ENCODE results near the gene NCKAP5.

The NCKAP5 gene

DNA sequence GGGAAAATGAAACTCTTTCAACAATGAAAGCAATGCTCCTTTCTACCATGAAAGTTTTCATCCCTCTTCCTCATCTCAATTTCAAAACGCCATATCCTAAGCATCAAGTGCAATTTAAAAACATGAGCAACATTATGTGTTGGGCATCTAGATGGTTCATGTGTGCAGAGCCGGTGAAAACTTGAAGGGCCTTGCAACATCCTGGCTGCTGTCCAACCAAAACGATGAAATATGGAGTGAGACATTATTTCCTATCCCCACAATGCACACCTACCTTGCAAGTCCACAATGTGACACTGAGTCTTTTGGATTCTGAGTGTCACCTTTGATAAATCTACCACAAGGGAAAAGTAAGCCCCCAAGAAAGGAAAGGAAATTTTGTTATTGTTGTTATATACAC is 110.0 kb downstream of the NCKAP5 start:
- no peak overlapping the region for H3K18ac ChIP-seq (ENCODE audit: low read length)
- no peak for DNase-seq
- no peak overlapping the region for H4K91ac ChIP-seq (ENCODE audit: low read depth, low read length)
- no peak overlapping the region for H4K12ac ChIP-seq (ENCODE audit: low read depth, low read length)
- H3K14ac ChIP-seq (ENCODE audit: low read length), result no peak overlapping the region
- no peak overlapping the region for H2AFZ ChIP-seq (ENCODE audit: insufficient read depth, low read length, poor library complexity)
- H3K79me2 ChIP-seq (ENCODE audit: control insufficient read depth, insufficient read depth, low read length, poor library complexity), result no peaks in the 10 kb centered on the region
- H2BK12ac ChIP-seq (ENCODE audit: low read length), result no peak overlapping the region
- H3K9me3 ChIP-seq (ENCODE audit: insufficient read depth, low read depth, low read length), result no peaks in the 10 kb centered on the region
- no peak overlapping the region for H3K4me2 ChIP-seq (ENCODE audit: low read length)
- H2BK120ac ChIP-seq (ENCODE audit: insufficient read depth, low read length, poor library complexity), result no peak overlapping the region
- H3K27me3 ChIP-seq (ENCODE audit: insufficient read depth, low read length), result no peaks in the 10 kb centered on the region
- no CpG with 5 or more reads among the region's 3 CpGs for WGBS (ENCODE audit: extremely low coverage, insufficient coverage, insufficient read length)
- H3K4me3 ChIP-seq (ENCODE audit: low read depth, low read length), result no peak overlapping the region
- no peak overlapping the region for H2AK5ac ChIP-seq (ENCODE audit: low read length)
- no peak overlapping the region for H3K27ac ChIP-seq (ENCODE audit: low read depth, low read length)
- no peaks in the 10 kb centered on the region for H3K79me1 ChIP-seq (ENCODE audit: low read length)
- H3K4ac ChIP-seq (ENCODE audit: low read depth, low read length), result no peak overlapping the region
- H4K8ac ChIP-seq (ENCODE audit: low read depth, low read length), result no peak overlapping the region
- H2BK5ac ChIP-seq (ENCODE audit: low read depth, low read length, poor library complexity), result no peak overlapping the region
- no peak overlapping the region for H3K9ac ChIP-seq (ENCODE audit: low read length)
- H3K4me1 ChIP-seq (ENCODE audit: control insufficient read depth in 1 of 2, insufficient read depth in 2 of 2, low read length in 2 of 2), result no peaks in the 10 kb centered on the region
- H3K36me3 ChIP-seq (ENCODE audit: control insufficient read depth in 1 of 2, insufficient read depth in 2 of 2, low read length in 2 of 2), result no peaks in the 10 kb centered on the region
- no peak overlapping the region for H3K23ac ChIP-seq (ENCODE audit: low read length)

DNA sequence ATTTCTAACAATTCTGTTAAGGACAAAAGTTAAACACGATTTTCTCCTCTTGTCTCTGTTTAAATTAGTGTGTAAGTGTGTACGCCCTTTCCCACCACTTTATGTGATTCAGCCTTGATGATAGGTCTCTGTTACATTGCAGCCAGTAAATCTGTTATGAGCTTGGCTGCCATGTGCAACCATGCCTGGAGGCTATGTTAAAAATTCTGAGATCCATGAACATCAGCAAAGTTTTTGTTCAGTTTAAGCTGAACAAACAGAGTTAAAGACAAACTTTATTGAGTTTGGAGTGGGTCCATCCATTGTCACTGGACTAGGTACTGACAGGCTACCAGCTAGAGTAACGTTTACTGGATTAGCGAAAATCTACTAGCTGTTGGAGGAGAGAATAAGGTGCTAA is 110.4 kb downstream of the NCKAP5 start:
- no peaks in the 10 kb centered on the region for H3K27me3 ChIP-seq (ENCODE audit: insufficient read depth, low read length)
- no peak overlapping the region for H3K4me3 ChIP-seq (ENCODE audit: low read depth, low read length)
- H2AK5ac ChIP-seq (ENCODE audit: low read length), result no peak overlapping the region
- no peak overlapping the region for H3K4me2 ChIP-seq (ENCODE audit: low read length)
- no peak overlapping the region for H3K4ac ChIP-seq (ENCODE audit: low read depth, low read length)
- H3K23ac ChIP-seq (ENCODE audit: low read length), result no peak overlapping the region
- H3K4me1 ChIP-seq (ENCODE audit: control insufficient read depth in 1 of 2, insufficient read depth in 2 of 2, low read length in 2 of 2), result no peaks in the 10 kb centered on the region
- H2BK5ac ChIP-seq (ENCODE audit: low read depth, low read length, poor library complexity), result no peak overlapping the region
- DNase-seq, result no peak
- H3K36me3 ChIP-seq (ENCODE audit: control insufficient read depth in 1 of 2, insufficient read depth in 2 of 2, low read length in 2 of 2), result no peaks in the 10 kb centered on the region
- H4K91ac ChIP-seq (ENCODE audit: low read depth, low read length), result no peak overlapping the region
- no CpG with 5 or more reads among the region's 4 CpGs for WGBS (ENCODE audit: extremely low coverage, insufficient coverage, insufficient read length)
- H2BK120ac ChIP-seq (ENCODE audit: insufficient read depth, low read length, poor library complexity), result no peak overlapping the region
- no peak overlapping the region for H2AFZ ChIP-seq (ENCODE audit: insufficient read depth, low read length, poor library complexity)
- H2BK12ac ChIP-seq (ENCODE audit: low read length), result no peak overlapping the region
- H3K14ac ChIP-seq (ENCODE audit: low read length), result no peak overlapping the region
- no peak overlapping the region for H3K9ac ChIP-seq (ENCODE audit: low read length)
- no peak overlapping the region for H3K27ac ChIP-seq (ENCODE audit: low read depth, low read length)
- no peak overlapping the region for H3K18ac ChIP-seq (ENCODE audit: low read length)
- no peak overlapping the region for H4K12ac ChIP-seq (ENCODE audit: low read depth, low read length)
- no peak overlapping the region for H4K8ac ChIP-seq (ENCODE audit: low read depth, low read length)
- no peaks in the 10 kb centered on the region for H3K79me2 ChIP-seq (ENCODE audit: control insufficient read depth, insufficient read depth, low read length, poor library complexity)
- H3K9me3 ChIP-seq (ENCODE audit: insufficient read depth, low read depth, low read length), result no peaks in the 10 kb centered on the region
- H3K79me1 ChIP-seq (ENCODE audit: low read length), result no peaks in the 10 kb centered on the region

- Histone ChIP-seq H3K9me3 (ENCODE audit: insufficient read depth, low read depth, low read length) (no peaks in the 10 kb centered on the region), H3K79me2 (ENCODE audit: control insufficient read depth, insufficient read depth, low read length, poor library complexity) (no peaks in the 10 kb centered on the region), H2BK12ac (ENCODE audit: low read length) (no peak overlapping the region), H3K79me1 (ENCODE audit: low read length) (no peaks in the 10 kb centered on the region), H3K4me3 (ENCODE audit: low read depth, low read length) (no peak overlapping the region), H2BK120ac (ENCODE audit: insufficient read depth, low read length, poor library complexity) (no peak overlapping the region), H3K36me3 (ENCODE audit: control insufficient read depth in 1 of 2, insufficient read depth in 2 of 2, low read length in 2 of 2) (no peaks in the 10 kb centered on the region), H4K8ac (ENCODE audit: low read depth, low read length) (no peak overlapping the region), H4K12ac (ENCODE audit: low read depth, low read length) (no peak overlapping the region), H2AFZ (ENCODE audit: insufficient read depth, low read length, poor library complexity) (no peak overlapping the region), H3K27me3 (ENCODE audit: insufficient read depth, low read length) (no peaks in the 10 kb centered on the region), H3K18ac (ENCODE audit: low read length) (no peak overlapping the region), H3K4ac (ENCODE audit: low read depth, low read length) (no peak overlapping the region), H3K27ac (ENCODE audit: low read depth, low read length) (no peak overlapping the region), H3K23ac (ENCODE audit: low read length) (no peak overlapping the region), H3K9ac (ENCODE audit: low read length) (no peak overlapping the region), H4K91ac (ENCODE audit: low read depth, low read length) (no peak overlapping the region), H2BK5ac (ENCODE audit: low read depth, low read length, poor library complexity) (no peak overlapping the region), H3K4me1 (ENCODE audit: control insufficient read depth in 1 of 2, insufficient read depth in 2 of 2, low read length in 2 of 2) (no peaks in the 10 kb centered on the region), H3K14ac (ENCODE audit: low read length) (no peak overlapping the region), H3K4me2 (ENCODE audit: low read length) (no peak overlapping the region), H2AK5ac (ENCODE audit: low read length) (no peak overlapping the region)
- no peak for DNase-seq
- WGBS (ENCODE audit: extremely low coverage, insufficient coverage, insufficient read length), result no CpG with 5 or more reads among the region's 3 CpGs
These were observed 111.3 kb downstream of the NCKAP5 start for GRCh38 chr2:133456971-133457370.

GRCh38 chr2:133456156-133456555 is 112.1 kb downstream of the NCKAP5 start:
- no peak overlapping the region for H2AFZ ChIP-seq (ENCODE audit: insufficient read depth, low read length, poor library complexity)
- no peak overlapping the region for H3K27ac ChIP-seq (ENCODE audit: low read depth, low read length)
- H2BK5ac ChIP-seq (ENCODE audit: low read depth, low read length, poor library complexity), result no peak overlapping the region
- no peak for DNase-seq
- H3K14ac ChIP-seq (ENCODE audit: low read length), result no peak overlapping the region
- H3K18ac ChIP-seq (ENCODE audit: low read length), result no peak overlapping the region
- no peaks in the 10 kb centered on the region for H3K9me3 ChIP-seq (ENCODE audit: insufficient read depth, low read depth, low read length)
- no peak overlapping the region for H4K8ac ChIP-seq (ENCODE audit: low read depth, low read length)
- H3K79me2 ChIP-seq (ENCODE audit: control insufficient read depth, insufficient read depth, low read length, poor library complexity), result no peaks in the 10 kb centered on the region
- no peaks in the 10 kb centered on the region for H3K79me1 ChIP-seq (ENCODE audit: low read length)
- H3K36me3 ChIP-seq (ENCODE audit: control insufficient read depth in 1 of 2, insufficient read depth in 2 of 2, low read length in 2 of 2), result no peaks in the 10 kb centered on the region
- no peaks in the 10 kb centered on the region for H3K4me1 ChIP-seq (ENCODE audit: control insufficient read depth in 1 of 2, insufficient read depth in 2 of 2, low read length in 2 of 2)
- no peak overlapping the region for H4K91ac ChIP-seq (ENCODE audit: low read depth, low read length)
- H3K4me2 ChIP-seq (ENCODE audit: low read length), result no peak overlapping the region
- no peak overlapping the region for H3K4me3 ChIP-seq (ENCODE audit: low read depth, low read length)
- no peak overlapping the region for H3K9ac ChIP-seq (ENCODE audit: low read length)
- H3K4ac ChIP-seq (ENCODE audit: low read depth, low read length), result no peak overlapping the region
- no peak overlapping the region for H2BK12ac ChIP-seq (ENCODE audit: low read length)
- H2BK120ac ChIP-seq (ENCODE audit: insufficient read depth, low read length, poor library complexity), result no peak overlapping the region
- H3K27me3 ChIP-seq (ENCODE audit: insufficient read depth, low read length), result no peaks in the 10 kb centered on the region
- H2AK5ac ChIP-seq (ENCODE audit: low read length), result no peak overlapping the region
- no peak overlapping the region for H3K23ac ChIP-seq (ENCODE audit: low read length)
- no CpG with 5 or more reads among the region's 5 CpGs for WGBS (ENCODE audit: extremely low coverage, insufficient coverage, insufficient read length)
- no peak overlapping the region for H4K12ac ChIP-seq (ENCODE audit: low read depth, low read length)
